ENCODE results near the gene TYW1.
"Not testable (repeated sequence)": the region's sequence is repeated elsewhere in the genome, so short reads cannot be mapped to it uniquely, and the experiment has no call there.

- TF ChIP-seq CTCF (IDR thresholded peaks at IDR 0.05; ENCODE audit: control extremely low read depth in 1 of 3, insufficient read depth in 1 of 3, low read depth in 1 of 3, low read length in 3 of 3); CHD2 (IDR thresholded peaks at IDR 0.05; ENCODE audit: low read length); SP2 (IDR thresholded peaks at IDR 0.05; ENCODE audit: low read length); EZH2 (IDR thresholded peaks at IDR 0.05; ENCODE audit: low read depth, low read length, severe bottlenecking): not testable (repeated sequence)
- TF ChIP-seq POLR2A (IDR thresholded peaks at IDR 0.05; ENCODE audit: control extremely low read depth in 1 of 2, low read depth in 2 of 2, low read length in 2 of 2): peak; percentile 53 to 79
These were observed 1.4 kb upstream of the TYW1 start, which contains the start of gene SBDS for GRCh38 chr7:66995050-66995776.

Data from H1 (cell line).